ENCODE measurements around the gene NHERF1.

NHERF1 gene

DNA sequence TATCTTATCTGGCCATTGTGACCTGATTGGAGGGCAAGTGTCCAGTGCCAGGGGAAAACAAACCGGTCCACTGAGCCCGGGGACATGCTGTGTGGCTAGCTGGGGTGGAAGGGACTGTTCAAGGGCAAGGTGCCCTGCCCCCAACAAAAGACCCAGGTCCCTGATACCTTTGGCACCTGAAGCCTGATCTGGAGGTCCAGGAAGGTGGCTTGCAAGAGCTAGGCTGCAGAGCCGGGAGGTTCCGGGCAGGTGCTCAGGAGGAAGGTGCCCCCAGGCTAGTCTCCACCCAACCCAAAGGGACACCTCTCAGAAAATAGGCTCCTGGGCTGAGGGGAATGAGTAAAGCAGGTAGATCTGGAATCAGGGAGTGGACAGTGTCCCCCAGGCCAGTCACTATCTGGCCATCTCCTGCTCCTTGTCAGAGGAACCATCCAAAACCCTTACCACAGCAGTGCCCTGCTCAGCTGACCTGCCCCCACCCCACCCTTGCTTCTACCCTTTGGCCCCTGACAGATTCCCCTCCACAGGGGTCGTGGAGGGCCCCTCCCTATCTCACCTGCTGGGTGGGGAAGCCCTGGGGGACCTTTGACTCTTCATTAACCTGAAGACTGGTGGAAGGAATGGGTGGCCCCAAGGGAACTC, 21.5 kb downstream of the NHERF1 start:
- DNase-seq, result no peak

DNA sequence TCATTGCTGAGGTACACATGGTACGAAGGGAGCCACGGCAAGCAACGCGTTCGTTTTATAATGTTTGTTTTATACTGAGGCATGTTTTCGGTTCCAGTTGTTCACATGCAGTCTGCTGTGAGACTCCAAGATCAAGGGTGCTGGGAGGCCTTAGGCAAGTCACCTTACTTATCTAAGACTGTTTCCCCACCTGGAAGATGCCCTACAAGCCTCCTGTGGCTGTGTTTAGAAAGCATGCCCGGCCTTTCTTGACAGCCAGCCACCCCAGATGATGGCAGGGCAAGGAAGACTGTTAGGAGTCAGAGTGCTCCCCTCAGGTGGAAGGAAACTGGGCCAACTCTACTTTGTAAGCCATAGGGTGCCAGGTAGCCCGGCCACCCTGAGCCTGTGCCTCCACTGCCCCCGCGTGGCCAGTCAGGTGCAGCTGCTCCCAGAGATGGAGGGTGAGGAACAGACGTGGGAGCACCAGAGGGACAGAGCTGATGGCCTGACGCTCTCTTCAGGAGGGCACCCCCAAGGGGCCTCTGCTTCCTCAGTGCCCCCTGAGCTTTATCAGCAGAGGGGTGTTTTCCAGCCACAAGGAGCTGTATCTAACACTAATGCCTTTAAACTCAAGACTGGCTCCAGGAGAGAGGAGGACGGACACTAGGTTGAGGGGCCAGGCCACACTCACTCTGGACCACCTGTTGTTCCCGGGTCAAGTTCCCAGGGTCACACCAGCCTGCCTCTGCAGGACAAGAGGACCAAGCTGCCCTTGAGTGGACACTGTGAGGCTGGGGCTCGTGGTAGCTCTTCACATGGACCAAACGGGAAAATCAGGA, 22.3 kb downstream of the NHERF1 start:
- DNase-seq, result peak; percentile 20

DNA sequence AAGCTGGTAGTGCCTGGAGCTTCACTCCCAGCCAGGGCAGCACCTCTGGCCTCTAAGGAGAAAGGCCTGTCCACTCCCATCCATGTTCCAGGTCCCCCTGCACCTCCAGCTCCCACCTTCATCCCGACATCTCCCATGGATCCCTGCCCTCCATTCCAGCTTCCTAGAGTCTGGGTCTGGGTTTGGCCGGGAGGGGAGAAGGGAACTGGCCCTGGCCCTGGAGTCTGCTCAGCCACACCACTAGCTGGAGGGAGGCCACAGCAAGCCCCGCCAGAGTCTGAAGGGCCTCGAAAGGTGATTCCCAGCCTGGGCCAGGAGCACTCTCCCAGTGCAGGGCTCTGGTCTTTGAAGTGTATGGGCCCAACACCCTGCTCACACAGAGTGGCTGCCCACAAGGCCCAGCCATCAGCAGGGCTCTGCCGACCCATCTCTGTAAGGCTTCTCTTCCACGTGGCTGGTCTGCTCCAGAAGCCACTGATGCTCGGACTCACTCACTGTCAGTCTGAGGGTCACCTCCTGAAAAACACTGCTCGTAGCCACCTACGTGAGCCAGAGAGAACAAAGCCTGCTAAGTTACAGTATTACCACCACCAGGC, 23.0 kb downstream of the NHERF1 start:
- no peak for DNase-seq

DNA sequence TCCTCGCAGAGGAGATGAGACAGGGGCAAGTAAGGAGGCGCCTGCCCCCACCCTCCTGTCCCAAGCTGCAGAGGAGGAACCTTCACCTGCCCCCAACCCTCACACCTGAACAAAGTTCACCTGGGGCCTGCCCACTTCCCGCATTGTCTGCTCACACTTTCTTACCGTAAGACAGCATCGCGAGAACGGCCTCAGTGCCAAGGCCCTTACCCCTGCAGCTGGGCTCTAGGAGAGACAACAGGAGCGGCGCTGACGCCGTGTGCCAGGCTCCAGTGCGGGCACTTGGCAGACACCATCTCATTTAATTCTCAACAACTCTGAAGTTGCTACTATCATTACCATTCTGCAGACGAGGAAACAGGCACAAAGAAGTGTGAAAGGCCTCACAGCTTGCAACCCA, 23.6 kb downstream of the NHERF1 start:
- no peak for DNase-seq

DNA sequence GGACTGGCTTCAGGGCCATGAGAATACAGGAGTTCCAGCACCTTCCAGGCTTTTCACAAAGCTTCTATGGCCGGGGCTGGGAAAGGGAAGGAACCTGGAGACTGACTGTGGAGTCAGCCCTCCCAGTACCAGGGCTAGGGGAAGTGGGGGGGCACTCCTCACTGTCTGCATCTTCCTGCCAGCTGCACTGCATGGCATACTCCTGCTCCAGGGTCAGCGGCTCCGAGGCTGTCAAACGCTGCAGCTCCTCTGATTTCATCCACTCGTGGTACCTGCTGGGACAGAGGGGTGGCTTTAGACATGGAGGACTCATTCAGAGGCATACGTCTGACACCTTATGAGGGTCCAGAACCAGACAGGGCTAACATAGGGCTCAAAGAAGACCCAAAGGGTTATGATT, 25.0 kb downstream of the NHERF1 start:
- no peak for DNase-seq

DNA sequence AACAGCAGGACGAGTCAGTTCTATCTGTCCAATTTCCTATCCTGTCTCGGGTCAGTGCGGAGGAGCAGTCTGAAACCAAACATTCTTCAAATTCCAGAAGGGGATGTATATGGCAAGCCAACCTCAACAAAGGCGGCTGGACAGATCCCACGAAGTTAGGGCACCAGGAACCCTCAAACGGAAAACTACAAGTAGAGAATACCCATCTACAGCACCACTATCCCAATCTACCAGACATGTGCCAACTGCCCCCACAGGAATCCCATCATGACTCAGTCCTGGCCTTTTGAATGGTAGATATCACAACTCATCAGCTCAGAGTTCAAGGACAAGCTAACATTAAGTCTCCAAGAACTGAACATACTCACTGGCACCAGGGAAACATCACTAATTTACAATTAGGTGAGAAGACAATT, 25.5 kb downstream of the NHERF1 start:
- DNase-seq, result no peak

DNA sequence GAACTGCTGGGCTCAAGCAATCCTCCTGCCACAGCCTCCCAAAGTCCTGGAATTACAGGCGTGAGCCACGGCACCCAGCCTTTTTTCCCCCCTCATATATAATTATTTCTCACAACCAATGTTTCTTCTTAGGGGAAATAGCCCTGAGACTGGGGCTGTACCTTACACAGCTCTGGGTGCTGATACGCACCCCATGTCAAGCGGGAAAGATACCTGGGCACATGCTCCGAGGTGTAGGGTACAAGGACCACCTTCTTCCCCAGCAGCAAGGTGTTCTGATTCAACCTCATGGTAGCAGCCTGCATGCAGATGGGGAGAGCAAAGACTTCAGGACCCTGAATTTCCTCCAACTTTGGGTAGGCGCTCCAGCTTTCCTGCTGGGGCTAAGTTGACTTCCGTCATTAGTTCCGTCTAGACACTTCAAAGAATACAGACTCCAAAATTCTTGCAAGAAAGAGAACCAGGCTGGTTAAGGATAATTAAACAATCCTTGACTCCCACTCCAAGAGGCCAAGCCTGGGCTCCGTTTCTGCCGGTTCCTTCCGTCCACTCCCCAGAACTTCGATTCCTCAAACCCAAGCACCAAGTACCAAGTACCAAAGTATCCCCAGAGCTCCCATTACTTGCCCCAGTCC, 27.1 kb downstream of the NHERF1 start:
- no peak for DNase-seq

DNA sequence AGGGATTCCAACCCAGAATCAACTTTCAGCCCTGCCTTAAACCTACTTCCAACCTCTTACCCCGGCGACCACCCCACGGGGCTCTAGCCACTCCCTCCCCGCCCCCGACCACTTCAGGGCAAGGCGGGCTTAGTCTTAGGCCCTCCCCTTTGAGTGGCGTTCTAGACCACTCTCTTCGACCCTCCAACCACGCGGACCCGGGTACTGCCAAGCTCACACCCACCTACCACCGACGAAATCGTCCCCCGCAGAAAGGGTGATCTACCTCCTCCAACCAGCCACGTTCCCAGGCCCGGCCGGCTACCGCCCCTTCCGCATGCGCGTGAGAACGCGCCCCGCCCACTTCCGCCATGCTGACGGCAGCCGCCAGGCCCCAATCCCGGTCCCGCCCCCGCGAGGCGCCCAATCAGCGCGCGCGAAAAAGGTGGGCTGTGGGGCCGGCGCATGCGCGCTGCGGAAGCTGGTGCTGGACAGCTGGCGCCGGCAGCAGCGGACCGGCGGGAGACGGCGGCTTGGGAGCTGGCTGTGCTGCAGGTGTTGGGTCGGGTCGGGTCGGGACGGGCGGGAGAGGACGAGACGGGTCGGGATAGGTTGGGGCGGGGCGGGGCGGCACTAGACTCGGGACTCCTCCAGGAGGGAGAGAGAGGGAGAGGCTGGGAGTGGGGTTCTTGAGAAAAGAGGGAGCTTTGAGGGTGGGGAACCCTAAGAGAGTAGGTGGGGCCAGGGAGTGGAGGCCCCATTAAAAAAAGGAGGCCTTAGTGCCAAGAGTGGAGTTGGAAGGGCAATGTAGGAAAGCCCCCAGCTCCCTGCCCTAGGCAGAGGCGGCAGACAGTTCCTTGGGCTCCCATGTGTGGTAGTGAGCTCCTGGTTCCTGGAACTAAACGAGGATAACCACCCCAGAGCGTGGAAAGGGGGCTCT, 27.9 kb downstream of the NHERF1 start, which contains the start of gene NAT9:
TSS of gene NAT9 (minus strand) at position 302 of the 919 bp plus-strand sequence. CDS start 647 bp downstream, outside the sequence.
- peak; percentile 89 for DNase-seq

DNA sequence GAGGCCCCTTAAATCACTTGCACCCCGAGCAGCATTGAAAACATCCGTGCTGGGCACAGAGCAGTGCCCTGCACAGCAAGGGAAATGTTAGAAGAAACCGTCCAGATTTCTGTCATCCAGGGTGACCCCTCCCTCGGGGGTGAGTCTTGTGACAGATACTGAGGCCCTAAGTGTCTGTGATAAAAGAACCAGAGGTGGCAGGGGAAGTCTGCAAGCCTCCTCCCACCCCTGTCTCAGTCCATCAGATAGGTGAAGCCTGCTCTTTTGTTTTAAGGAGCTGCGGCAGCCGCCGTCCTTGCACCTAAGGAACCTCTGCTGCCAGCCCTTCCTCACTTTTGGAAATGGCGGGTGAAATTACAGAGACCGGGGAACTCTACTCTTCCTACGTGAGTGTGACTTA, 28.6 kb downstream of the NHERF1 start:
- no peak for DNase-seq

DNA sequence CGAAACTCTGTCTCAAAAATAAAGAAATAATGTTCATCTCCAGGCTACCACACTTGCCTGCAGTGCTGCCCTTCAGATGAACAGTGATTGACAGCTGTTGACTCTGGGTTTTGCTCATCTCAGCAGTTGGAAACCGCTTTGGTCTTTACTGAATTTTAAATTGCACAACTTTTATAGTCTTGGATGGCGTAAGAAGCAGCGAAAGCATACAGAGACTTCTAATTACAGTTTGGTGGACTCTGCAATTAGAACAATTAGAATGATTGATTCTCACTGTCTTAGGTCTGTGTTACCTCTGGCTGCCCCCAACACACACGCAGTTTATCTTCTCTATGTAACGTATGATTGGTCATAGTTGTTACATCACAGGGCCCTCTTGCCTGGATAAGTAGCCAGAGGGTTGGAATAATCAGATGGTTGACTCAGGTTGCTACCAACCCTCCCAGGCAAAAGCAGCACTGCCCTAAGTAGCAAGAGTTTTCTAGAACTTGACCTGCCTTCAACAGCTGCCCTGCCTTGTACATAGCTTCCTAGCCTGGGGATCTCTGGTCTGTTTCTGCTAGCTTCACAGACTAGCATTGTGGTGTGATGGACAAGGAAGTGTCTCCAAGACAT, 29.6 kb downstream of the NHERF1 start:
- DNase-seq, result no peak

DNA sequence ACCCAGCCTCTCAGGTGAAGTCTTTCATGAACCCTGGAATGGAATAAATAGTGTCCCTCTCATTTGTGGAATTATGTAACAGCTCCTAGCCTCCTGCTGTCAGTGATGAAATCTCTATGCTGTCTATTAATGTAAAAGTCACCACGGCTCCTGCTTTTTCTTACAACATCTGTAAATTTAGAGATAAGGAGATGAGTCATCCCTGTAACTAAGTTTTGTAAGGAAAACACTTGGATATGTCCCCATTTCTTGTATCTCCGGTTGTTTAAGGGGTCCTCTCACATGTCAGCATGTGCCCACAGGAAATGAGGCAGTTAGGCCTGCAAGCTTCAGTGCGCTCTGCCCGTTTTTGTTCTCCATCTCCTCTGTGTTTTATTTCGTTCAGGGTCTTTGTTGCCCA, 30.5 kb downstream of the NHERF1 start:
- DNase-seq, result no peak

DNA sequence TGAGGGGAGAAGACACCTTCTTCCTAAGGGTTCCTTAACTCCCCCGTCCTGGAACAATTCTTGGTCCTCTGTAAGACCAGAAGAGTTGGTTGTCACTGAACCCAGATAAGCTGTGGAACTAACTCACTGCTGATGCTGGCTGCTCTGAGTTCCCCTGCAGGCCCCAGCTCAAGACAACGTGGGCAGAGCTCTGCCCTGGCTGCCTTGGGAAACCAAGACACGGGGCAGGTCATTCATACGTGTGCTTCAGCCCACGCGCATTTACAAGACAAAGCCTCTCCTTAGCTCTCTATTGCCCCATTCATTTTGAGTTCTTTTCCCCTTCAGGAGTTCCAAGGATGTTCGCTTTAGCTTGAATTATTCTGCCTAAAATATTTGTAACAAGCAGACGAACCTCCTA, 31.1 kb downstream of the NHERF1 start:
- DNase-seq, result no peak

DNA sequence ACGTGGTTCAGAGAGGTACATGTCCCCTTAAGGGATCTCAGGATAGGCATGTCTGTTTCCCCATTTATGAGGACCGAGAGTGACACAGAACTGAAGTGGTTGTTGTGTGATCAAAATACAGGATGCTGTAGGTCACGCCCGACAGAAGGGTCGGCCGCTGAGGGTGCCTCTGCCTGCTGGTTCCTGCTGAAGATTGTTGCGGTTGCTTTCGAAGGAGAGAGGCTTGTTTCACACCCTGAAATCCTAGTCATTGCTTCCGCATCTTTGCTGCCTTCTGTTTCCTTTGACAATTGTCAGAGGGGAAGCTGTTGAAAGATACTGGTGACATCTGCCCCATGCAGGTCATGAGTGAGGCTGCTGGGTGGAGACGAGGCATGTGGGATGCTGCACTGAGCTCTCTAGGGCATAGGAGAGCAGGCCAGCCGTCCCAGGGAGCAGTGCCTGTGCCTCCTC, 31.5 kb downstream of the NHERF1 start:
- no peak for DNase-seq

DNA sequence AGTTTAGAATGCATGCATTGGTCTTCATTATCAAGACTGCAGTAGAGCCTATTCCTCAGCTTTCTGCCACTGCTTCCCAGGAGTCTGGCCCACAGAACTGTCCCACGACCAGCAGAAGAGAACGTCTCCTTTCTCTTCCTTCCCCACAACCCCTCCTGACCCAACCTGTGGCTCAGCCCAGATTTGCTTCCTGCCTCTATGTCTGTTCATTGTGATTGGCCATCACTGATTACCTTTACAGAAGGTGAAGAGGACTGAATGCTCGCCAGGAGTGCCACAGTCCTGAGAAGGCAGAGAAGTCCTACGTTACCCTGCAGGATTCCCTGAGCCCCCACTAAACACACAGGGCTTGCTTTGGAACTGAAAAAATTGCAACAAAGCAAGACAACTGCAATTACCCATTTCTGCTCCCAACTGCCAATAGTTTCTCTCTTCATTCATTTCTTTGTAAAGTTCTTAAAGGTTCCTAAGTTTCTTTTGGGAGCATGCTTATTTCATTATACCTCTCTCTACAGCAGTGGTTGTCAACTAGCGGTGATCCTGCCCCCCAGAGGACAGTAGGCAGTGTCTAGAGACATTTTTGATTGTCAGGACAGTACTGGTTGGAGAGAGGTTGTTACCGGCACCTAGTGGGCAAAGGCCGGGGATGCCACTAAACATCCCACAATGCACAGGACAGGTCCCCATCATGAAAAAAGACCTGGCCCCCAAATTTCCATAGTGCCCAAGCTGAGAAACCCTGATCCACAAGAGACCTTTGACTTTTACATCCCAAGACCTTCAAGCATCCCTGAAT, 32.2 kb downstream of the NHERF1 start:
- DNase-seq, result no peak

DNA sequence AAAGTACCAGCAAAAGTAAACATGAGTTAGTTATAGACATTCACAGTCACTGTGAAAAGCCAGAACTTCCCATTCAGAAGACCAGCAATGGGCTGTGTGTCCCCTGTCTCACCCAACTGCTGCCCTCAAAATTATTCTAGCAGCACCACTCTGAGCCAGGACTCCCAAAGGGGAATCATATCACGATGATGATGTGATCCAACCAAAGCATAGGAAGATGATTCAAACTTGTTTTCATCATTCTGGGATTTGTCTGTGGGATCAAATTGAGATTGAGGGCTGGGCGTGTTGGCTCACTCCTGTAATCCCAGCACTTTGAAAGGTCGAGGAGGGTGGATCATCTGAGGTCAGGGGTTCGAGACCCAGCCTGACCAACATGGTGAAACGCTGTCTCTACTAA, 34.1 kb downstream of the NHERF1 start:
- no peak for DNase-seq

DNA sequence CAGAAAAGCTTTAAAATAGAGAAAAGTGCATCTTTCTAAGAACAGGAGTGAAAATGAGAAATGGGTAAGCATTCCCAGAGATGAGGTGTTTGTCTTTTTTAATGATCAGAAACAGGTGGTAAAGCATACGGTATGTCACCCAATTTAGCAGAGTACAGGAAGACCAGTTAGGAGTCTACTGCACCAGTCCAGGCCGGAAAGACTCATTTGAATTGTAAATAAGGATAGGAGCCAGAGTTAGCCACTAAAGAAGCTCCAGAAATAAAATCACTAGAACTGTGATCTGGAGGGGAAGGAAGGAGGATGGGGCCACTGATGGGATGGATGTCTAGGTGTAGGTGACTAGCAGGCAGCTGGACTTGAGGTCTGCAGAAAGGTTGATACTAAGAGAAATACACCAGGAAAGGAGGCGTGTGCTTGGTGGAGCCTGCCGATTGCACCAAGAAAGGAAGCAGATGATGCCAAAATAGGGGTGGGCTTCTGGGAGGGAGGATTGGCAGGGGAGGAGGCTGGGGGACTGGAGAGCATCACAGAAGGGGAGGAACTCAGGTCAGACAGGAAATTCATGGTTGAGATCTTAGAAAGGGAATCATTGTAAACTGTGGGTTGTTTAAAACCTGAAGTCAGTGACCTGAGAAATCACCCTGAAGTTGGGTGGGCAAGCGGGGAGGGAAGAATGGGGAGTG, 35.8 kb downstream of the NHERF1 start:
- DNase-seq, result no peak

DNA sequence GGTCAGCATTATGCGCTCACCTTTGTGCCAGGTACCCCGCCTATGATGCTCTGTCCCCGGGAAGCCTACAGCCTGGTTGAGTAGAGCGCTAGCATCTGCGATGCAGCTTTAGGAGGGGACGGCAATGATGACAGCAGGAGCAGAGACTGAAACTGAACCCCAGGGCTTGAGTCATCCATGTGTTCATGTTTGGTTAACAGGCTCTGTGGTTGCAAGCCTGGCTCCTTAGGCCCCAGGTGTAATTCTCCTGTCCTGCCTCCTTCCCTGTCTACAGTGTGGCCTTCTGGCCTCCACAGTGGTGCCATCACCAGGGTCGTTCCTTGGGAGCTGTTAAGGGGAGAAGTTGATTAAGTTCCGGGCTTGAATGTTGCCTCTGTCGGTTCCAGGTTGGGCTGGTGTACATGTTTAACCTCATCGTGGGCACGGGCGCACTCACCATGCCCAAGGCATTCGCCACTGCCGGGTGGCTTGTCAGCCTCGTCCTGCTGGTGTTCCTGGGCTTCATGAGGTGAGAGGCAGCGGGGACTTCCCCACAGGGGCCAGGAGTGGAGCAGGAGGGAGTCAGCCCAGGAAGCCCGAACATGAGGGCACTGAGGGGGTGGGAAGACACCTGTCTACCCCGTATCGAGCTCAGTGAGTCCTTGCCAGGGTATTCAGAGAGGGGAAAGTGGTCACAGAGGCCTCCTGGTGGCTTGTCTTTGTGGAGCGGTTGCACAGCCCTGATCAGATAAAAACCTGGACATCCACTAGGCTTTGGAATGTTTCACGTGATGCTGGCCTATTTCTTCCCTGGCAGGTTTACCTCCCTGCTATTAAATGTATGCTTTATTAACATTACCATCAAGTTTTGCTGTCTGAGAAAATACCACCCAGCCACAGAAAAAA, 36.9 kb downstream of the NHERF1 start:
- DNase-seq, result no peak

DNA sequence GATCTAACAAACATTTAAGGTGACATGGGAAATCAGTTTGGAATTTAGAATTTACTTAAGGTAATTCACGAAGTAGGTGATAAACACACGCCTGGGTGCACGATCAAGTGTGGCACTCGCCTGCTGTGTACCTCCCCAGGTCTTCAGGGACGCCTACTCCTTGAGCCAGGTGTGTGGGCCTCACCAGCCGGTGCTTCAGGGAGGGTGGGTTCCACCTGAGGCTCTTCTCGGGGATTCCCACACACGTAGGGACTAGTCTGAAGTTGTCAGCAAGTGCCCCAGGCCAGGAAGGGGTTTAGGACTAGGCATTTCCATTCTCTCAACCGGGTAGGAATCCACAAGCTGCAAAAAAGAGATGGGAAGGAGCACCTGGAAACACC, 37.5 kb downstream of the NHERF1 start:
- no peak for DNase-seq

DNA sequence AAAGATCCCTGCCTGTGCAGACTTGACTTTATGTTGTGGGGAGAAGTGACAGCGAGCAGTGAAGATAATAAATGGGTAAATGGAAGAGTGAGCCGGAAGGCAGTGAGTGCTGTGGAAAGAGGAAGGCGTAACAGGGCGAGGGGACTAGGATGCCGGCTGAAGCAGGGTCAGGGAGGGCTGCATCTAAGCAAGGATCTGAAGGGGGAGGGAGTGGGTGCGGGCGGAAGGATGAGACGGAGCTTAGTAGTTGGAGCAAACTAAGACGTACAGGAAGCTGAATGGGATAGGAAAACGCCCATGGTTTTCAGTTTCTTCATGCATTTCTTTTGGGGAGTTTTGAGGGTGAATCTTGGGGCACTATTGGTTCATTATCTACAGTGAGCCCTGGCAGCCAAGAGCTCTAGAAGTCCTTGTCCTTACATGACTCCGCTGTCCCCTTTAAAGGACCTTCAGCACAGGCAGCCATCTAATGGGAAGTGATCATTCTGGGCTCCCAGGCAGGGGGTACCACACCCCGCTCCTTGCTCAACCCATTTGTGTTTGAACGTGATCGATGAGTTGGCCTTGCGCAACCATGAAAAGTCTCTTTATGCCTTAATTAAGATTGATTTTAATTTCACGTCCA, 38.1 kb downstream of the NHERF1 start:
- no peak for DNase-seq

Data from DMS153 (cell line).